Stimulated activated naive CD8-positive, alpha-beta T cell treated with anti-CD3 and anti-CD28 coated beads, Interleukin-15, Interleukin-2, amounts not matched to agents 100 U/mL and 50 U/mL, for 24 hours (primary cell): Measurements from ENCODE around the gene WDR5.

Experiments used
- ATAC-seq: fragments of 150-1000 bp; cut with Tn5 transposase; one replicate; pipeline ENCODE4 v1.10.0; 2021
- DNase-seq: peaks from one replicate; pipeline ENCODE4 v3.0.0; 2021

The WDR5 gene

DNA sequence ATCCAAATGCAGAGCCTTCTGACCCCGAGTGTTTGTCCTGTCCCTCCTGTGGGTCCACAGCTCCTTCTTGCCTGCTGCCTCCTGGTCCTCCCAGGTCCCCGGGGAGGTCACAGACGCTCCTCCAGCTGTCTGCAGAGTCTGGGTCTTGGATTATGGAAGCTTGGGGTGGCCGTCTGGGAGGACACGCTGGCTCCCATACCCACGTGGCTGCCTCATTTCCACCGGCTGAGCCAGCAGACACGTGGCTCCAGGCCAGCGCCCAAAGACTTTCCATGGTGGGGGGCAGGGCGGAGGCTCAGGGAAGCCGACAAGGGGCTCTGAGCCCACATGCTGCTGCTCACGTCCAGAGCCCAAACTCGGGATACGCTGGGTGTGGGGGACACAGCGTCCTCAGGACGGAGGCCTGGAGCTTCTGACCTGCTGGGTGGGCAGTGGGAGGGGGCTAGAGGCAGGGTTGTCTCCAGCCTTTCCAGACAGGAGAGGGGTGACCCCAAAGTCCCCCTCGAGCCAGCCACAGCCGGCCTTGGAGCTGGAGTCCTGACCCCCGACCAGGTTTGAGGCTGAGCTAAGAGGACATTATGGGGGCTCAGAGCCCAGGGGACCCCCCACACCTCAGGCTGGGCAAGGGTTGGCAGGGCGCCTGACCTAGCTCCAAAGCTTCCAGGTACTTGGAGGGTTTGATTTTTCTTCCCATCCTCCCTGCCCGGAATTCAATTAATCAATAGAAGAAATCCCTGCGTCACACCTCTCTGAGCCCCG, 52.7 kb downstream of the WDR5 start:
- ATAC-seq (no peak), DNase-seq (no peak)

GRCh38 chr9:134189145-134189469, 53.2 kb downstream of the WDR5 start:
- ATAC-seq (no peak), DNase-seq (no peak)

DNA sequence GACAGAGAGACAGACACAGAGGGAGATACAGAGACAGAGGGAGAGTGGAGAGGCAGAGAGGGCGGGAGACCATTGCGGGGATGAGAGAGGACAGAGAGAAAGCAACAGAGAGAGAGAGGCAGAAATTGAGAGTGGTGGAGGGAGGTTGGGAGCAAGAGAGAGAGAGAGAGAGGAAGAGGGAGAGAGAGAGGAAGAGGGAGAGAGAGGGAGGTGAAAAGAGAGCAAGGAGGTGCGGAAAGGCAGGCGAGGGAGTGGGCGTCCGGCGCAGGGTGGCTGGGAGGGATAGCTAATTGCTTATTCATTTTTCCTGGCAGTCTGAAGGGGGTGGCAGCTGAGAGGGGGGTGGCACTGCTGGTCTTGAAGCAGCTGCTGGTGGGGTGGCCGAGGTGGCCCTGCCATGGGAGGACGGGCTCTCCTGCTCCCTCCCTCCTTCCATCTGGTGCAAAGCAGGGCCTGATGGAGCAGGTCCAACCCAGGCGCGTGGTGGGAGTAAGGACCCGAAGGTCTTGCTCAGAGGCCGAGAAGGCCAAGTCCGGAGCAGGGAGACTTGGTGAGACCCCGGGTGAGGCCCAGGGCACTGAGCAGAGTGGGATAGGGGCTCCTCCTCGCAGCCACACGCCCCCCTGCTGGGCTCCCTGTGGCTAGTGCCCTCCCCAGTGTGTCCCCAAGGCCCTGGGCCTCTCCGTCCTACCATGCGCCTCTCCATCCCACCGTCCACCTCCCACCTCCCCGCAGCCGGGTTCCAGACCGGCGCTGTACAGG, 53.8 kb downstream of the WDR5 start:
- DNase-seq (no peak), ATAC-seq (peak; percentile 17)

- DNase-seq = no peak
These were observed 54.6 kb downstream of the WDR5 start for GRCh38 chr9:134190232-134191121.

DNA sequence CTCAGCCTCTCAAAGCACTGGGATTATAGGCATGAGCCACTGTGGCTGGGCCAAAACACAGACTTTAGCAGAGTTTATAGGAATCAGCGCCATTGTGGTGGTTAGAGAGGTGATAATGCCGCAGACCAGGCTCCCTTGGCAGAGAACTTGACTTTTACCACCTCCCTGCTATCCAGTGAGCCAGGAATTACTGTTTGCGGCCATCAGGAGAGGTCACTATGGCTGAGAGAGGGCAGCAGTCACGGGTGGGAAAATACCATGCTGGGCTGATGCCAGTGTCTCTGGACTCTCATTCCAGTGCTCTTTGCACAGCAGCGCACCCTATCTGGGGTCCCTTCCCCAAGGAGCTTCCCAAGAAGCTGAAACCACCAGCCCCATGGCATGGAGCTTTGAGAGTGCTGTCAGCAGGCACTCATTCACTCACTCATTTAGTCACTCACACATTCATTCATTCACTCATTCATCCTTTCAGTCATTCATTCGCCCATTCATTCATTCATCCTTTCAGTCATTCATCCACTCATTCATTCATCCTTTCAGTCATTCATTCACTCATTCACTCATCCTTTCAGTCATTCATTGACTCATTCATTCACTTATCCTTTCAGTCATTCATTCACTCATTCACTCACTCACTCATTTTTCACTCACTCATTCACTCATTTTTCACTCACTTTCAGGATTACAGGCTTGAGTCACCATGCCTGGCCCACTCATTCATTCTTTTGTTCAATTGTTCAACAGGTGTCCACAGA, 55.8 kb downstream of the WDR5 start:
- no peak for ATAC-seq
- no peak for DNase-seq

More at GRCh38 chr9:134190232-134191121, 54.6 kb downstream of the WDR5 start:
- ATAC-seq = no peak

DNA sequence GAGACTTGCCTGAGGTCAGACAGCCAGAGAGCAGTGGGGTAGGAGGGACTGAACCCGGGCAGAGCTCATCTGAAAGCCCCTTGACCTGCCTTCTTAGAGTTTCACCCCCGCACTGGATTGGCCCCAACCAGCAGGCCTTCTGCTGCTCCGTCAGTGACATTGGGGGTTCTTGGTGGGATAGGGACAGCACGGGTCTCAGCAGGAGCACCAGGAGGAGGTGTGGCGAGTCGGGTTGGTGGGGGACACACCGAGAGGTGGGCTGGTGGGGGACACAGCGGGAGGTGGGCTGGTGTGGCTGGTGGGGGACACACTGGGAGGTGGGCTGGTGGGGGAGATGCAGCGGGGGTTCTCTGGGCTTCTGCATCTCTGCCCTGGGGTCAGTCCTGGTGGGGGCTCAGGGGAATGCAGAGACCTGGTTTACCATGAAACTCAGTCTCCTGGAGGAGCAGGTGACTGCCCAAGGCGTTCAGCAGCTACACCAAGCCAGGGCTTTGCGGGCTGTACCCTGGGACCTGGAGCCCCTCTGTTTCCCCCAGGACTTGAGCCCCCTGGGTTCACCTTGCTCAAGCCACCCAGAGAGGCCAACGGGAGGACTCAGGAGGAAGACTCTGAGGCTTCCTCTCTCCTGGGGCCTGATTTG, 56.5 kb downstream of the WDR5 start:
- DNase-seq (no peak), ATAC-seq (no peak)

- ATAC-seq (no peak), DNase-seq (no peak)
These were observed 57.3 kb downstream of the WDR5 start for GRCh38 chr9:134192951-134193731.

DNA sequence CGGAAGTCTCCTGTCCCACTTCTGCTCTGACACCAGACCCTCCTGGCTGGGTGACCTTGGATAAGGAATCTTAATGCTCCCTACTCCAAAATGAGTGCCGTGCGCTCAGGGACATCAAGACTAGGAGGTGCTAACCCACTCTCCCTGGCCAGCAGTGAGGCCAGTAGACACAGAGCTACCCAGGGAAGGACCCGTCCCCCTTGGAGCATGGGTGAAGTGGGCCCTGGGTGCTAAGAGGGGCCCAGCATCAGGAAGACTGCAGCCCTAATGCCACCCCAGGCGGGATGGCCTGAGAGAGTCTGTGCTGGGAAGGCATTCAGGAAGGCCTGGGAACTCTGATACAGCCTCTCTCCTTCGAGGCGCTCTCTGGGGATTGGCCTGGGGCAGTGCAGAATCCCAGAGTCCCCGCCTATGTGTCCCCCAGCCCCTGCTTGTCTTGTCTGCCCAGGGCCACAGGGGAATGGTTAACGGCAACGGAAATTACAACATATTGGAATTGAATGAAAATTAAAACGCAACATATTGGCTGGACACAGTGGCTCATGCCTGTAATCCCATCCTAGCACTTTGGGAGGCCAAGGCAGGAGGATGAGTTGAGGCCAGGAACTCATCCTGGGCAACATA, 58.1 kb downstream of the WDR5 start:
- no peak for ATAC-seq
- DNase-seq = no peak

GRCh38 chr9:134195558-134195957, 59.7 kb downstream of the WDR5 start:
- ATAC-seq (no peak), DNase-seq (no peak)

- no peak for DNase-seq
- ATAC-seq = no peak
These were observed 61.0 kb downstream of the WDR5 start for GRCh38 chr9:134196911-134197310.

DNA sequence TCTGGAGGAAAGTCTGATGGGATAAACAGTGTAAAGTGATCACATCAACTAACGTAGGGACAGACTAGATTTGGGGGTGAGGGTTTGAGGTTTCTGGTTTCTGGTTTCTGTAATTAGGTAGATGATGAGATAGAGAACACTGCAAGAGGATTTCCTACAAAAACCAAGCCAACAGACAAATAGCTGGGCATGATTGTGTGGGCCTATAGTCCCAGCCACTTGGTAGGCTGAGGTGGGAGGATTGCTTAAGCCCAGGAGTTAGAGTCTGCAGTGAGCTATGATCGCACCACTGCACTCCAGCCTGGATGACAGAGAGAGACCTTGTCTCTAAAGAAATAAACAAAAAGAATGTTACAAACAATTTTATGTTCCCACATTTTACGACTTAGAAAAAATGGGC, 62.9 kb downstream of the WDR5 start:
- no peak for DNase-seq
- ATAC-seq = no peak

DNA sequence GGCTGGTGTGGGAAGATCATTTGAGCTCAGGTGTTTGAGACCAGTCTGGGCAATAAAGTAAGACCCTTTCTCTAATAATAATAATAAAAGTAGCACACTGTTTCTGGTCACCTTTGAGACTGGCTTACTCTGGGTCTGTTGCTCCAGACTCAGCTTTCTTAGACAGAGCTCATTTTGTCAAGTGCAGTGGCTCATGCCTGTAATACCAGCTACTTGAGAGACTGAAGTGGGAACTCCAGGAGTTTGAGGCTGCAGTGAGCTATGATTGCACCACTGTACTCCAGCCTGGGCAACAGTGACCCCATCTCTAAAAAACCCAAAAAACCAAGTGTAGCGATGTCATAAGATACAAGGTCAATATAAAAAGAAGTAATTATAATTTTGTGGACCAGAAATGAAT, 64.8 kb downstream of the WDR5 start:
- DNase-seq (no peak), ATAC-seq (no peak)

DNA sequence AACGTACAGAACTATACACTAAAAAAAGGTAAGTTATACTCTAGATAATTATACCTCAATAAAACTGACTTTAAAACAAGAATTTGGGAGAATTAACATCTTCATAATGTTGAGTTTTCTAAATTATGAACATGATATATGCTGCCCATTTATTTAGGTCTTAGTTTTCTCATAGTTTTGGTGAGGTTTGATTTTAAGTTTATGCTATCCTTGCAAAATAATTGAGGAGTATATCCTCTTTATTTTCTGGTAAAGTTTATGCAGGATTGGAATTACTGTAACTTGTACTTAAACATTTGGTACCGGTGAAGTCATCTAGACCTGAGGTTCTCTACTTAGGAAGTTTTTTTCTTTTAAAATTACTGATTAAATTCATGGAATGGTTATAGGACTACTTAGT, 67.3 kb downstream of the WDR5 start:
- no peak for DNase-seq
- no peak for ATAC-seq

- DNase-seq (no peak), ATAC-seq (no peak)
These were observed 68.2 kb downstream of the WDR5 start for GRCh38 chr9:134204041-134204440.

DNA sequence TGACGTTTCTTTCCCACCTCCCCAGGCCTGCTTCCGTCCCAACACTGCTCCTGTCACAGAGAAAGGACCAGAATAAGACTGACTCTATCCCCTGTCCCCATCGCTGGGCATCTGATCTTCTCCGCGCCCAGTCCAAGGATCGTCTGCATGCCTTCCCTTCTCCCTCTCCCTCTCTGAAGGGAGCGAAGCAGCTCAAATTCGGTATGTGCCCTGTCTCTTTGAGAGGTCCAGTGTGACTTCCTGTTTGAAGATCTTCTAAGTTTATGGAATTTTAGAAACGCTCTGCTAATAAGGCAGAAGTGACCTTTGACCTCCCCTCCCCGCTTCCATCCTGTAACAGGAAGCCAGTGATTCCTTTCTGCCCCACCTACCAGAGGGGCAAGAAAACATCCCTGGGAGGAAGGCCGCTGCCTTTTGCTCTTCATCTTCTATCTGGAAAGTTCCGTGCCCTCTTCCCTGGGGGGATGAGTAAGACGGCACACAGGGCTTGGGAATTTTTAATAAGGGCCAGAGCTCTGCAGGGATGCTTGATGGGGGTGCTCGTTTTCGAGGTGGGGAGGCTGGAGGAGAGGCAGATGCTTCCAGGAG, 69.2 kb downstream of the WDR5 start:
- no peak for ATAC-seq
- no peak for DNase-seq

- no peak for DNase-seq
- no peak for ATAC-seq
These were observed 69.9 kb downstream of the WDR5 start for GRCh38 chr9:134205672-134206310.

GRCh38 chr9:134206311-134207300, 70.7 kb downstream of the WDR5 start:
- ATAC-seq = peak; percentile 15
- DNase-seq = no peak

GRCh38 chr9:134208310-134208841, 72.5 kb downstream of the WDR5 start:
- no peak for DNase-seq

More at GRCh38 chr9:134208310-134208841, 72.5 kb downstream of the WDR5 start:
- no peak for ATAC-seq
